Measurements from ENCODE around the gene HARS2.
"Not testable (repeated sequence)": the region's sequence is repeated elsewhere in the genome, so short reads cannot be mapped to it uniquely, and the experiment has no call there.

HARS2 gene

GRCh38 chr5:140690941-140691924 lies at the start of gene HARS2, which contains the start of gene HARS1:
Gene HARS2, plus strand, starts transcription at chr5:140691455. Its CDS starts 194 bp downstream, at chr5:140691649.
Gene HARS1, minus strand, starts transcription at chr5:140691370. Its CDS starts 66 bp downstream, at chr5:140691304.
- Histone ChIP-seq H3K4me1 (peaks cover 0 to 35% (median 25%) of the 10 kb centered on the region in 4 donors), H3K4me3 (peak within 1 kb of the TSS; percentile 88 to 95), H3K36me3 (peaks cover 28 to 54% (median 37%) of the 10 kb centered on the region in 3 donors), H3K27me3 (no peaks in the 10 kb centered on the region), H3K27ac (peak within 1 kb of the TSS; percentile 87 to 94), H3K9me3 (no peaks in the 10 kb centered on the region)
- DNase-seq: peak; percentile 89 to 95
- intact Hi-C loops (cut with DNase I; ENCODE audit: low total_unique reads): loop anchor here (5.0 to 10.0 kb wide), 2 partner anchors 146 to 289 kb away; partner anchors contain the start of genes ANKHD1 and EIF4EBP3
- TF ChIP-seq CTCF (IDR thresholded peaks at IDR 0.05): no peak

GRCh38 chr5:140641716-140642115 lies 49.5 kb upstream of the HARS2 start:
- intact Hi-C loops (cut with DNase I; ENCODE audit: low total_unique reads): no loop called here

GRCh38 chr5:140642718-140643117 lies 48.5 kb upstream of the HARS2 start:
- Histone ChIP-seq H3K36me3 (peaks cover 5 to 42% (median 26%) of the 10 kb centered on the region in 3 donors), H3K27me3 (no peaks in the 10 kb centered on the region), H3K27ac (no peak overlapping the region), H3K9me3 (no peaks in the 10 kb centered on the region), H3K4me1 (peaks cover 0 to 63% (median 22%) of the 10 kb centered on the region in 4 donors), H3K4me3 (no peak overlapping the region)
- intact Hi-C loops (cut with DNase I; ENCODE audit: low total_unique reads): no loop called here
- TF ChIP-seq CTCF (IDR thresholded peaks at IDR 0.05): no peak
- peak; percentile 46 to 75 for DNase-seq

More at GRCh38 chr5:140641716-140642115, 49.5 kb upstream of the HARS2 start:
- Histone ChIP-seq H3K4me1 (peaks cover 0 to 58% (median 19%) of the 10 kb centered on the region in 4 donors), H3K9me3 (no peaks in the 10 kb centered on the region), H3K4me3 (no peak overlapping the region), H3K27ac (no peak overlapping the region), H3K36me3 (peaks cover 5 to 42% (median 26%) of the 10 kb centered on the region in 3 donors), H3K27me3 (no peaks in the 10 kb centered on the region)
- TF ChIP-seq CTCF (IDR thresholded peaks at IDR 0.05): no peak
- DNase-seq: no peak

- DNase-seq: no peak
- Histone ChIP-seq H3K9me3 (no peaks in the 10 kb centered on the region), H3K36me3 (peaks cover 24 to 70% (median 52%) of the 10 kb centered on the region in 3 donors), H3K27ac (peak overlapping the region; percentile 84 to 86), H3K27me3 (no peaks in the 10 kb centered on the region), H3K4me1 (peaks cover 0 to 50% (median 25%) of the 10 kb centered on the region in 4 donors), H3K4me3 (peak overlapping the region; percentile 80 to 93)
- intact Hi-C loops (cut with DNase I; ENCODE audit: low total_unique reads): loop anchor here (5.0 kb wide), 2 partner anchors 100 to 245 kb away; partner anchors contain the start of genes ANKHD1 and EIF4EBP3
- TF ChIP-seq CTCF (IDR thresholded peaks at IDR 0.05): no peak
Measured at GRCh38 chr5:140647042-140647419, 44.2 kb upstream of the HARS2 start.

GRCh38 chr5:140658870-140659269 lies 32.4 kb upstream of the HARS2 start:
- Histone ChIP-seq H3K27ac (no peak overlapping the region), H3K9me3 (no peaks in the 10 kb centered on the region), H3K36me3 (peaks cover 87 to 92% (median 92%) of the 10 kb centered on the region in 3 donors), H3K27me3 (no peaks in the 10 kb centered on the region), H3K4me3 (no peak overlapping the region), H3K4me1 (peaks cover 0 to 4% (median 2%) of the 10 kb centered on the region in 4 donors)
- DNase-seq: no peak
- intact Hi-C loops (cut with DNase I; ENCODE audit: low total_unique reads): no loop called here
- no peak for TF ChIP-seq CTCF (IDR thresholded peaks at IDR 0.05)

GRCh38 chr5:140660371-140660770 lies 30.9 kb upstream of the HARS2 start:
- H3K4me3 ChIP-seq, DNase-seq, H3K27ac ChIP-seq: not testable (repeated sequence)

More at GRCh38 chr5:140660371-140660770, 30.9 kb upstream of the HARS2 start:
- H3K27me3 ChIP-seq; intact Hi-C loops (cut with DNase I; ENCODE audit: low total_unique reads); H3K9me3 ChIP-seq; H3K4me1 ChIP-seq: not testable (repeated sequence)
- peaks cover 72 to 77% (median 77%) of the 10 kb centered on the region in 3 donors for H3K36me3 ChIP-seq
